Kidney (tissue), 14 donors: ENCODE data around the gene NLGN4Y. TPM values are rescaled to one million over a fixed set of nuclear protein-coding genes. Genes with fewer than 3 reads are reported as not detected.

Experiments used
- DNase-seq, 5 donors: peaks; one replicate each; pipeline ENCODE4 v3.0.0-alpha.2; 2013 to 2020
- FAIRE-seq: peaks from 2 replicates; lab custom pipeline; 2012; peaks lifted over from hg19 to GRCh38; lab: Jason Lieb, UNC
- H3K27ac ChIP-seq, 2 donors: one replicate each; pipeline ENCODE4 v1.7.0; 2013; ENCODE audit warnings: low read depth in 2 of 2, low read length in 2 of 2, inconsistent platforms in 1 of 2
- H3K27me3 ChIP-seq: one replicate; pipeline ENCODE4 v1.7.1; 2013; ENCODE audit warnings: low read length, inconsistent platforms; ENCODE audit not compliant: control insufficient read depth, insufficient read depth
- H3K36me3 ChIP-seq, 3 donors: one replicate each; pipeline versions ENCODE4 v1.7.0 to v1.7.1; 2013; ENCODE audit warnings: low read length in 3 of 3, control low read depth in 1 of 3, inconsistent platforms in 1 of 3; ENCODE audit not compliant: insufficient read depth in 3 of 3, control insufficient read depth in 2 of 3
- H3K4me1 ChIP-seq, 3 donors: one replicate each; pipeline versions ENCODE4 v1.7.0 to v1.7.1; 2013; ENCODE audit warnings: low read length in 3 of 3, inconsistent platforms in 1 of 3, low read depth in 1 of 3; ENCODE audit not compliant: control insufficient read depth in 2 of 3, insufficient read depth in 2 of 3
- H3K4me3 ChIP-seq, 3 donors: one replicate each; pipeline versions ENCODE4 v1.7.0 to v1.8.1; 2013; ENCODE audit warnings: low read length in 3 of 3, control low read depth in 1 of 3, inconsistent platforms in 1 of 3
- H3K9ac ChIP-seq, 3 donors: one replicate each; pipeline versions ENCODE4 v1.7.0 to v1.7.1; 2013; ENCODE audit warnings: low read length in 3 of 3, control low read depth in 1 of 3, inconsistent platforms in 1 of 3
- H3K9me3 ChIP-seq, 3 donors: one replicate each; pipeline versions ENCODE4 v1.7.0 to v1.7.1; 2013; ENCODE audit warnings: low read length in 3 of 3, control low read depth in 1 of 3, inconsistent platforms in 1 of 3; ENCODE audit not compliant: control insufficient read depth in 2 of 3, insufficient read depth in 1 of 3
- CTCF ChIP-seq: IDR thresholded peaks from 3 replicates; pipeline ENCODE4 v1.5.1; 2012; ENCODE audit warnings: mild to moderate bottlenecking, moderate library complexity, borderline replicate concordance; ENCODE audit not compliant: insufficient read depth; ENCODE audit errors: extremely low read depth
- intact Hi-C: fragments of 100-400 bp; cut with DNase I; formaldehyde crosslinking; loops from one replicate; pipeline ENCODE4 v1.11.1; 2022
- polyA plus RNA-seq: library from polyadenylated mRNA; stranded (reverse); fragments of 350-450 nt; fragmentation: Illumina TruSeq; extraction: RNeasy Lipid Tissue Mini Kit (QIAGEN cat#74804); gene quantifications from one replicate; pipeline ENCODE4 v1.2.3, GENCODE V29; 2014; ENCODE audit warnings: low read depth, low replicate concordance; ENCODE audit not compliant: insufficient read depth
- total RNA-seq: library from RNA; stranded (reverse); fragmentation: NEBNext Ultra II Directional; extraction: Animal tissue kit (Norgen Biotek cat#: 25700); gene quantifications from one replicate; pipeline ENCODE4 v1.2.1, GENCODE V29; 2021
- donor health status: control.
- donor health status: control.
- donor health status: control.
- donor health status: control.
- donor health status: control.
- donor health status: DM: yes; HTN: yes; CAD: no.
- donor health status: Normal renal cell carcinoma (clear cell type).

Gene NLGN4Y
- total and polyA plus RNA-seq, 2 donors from 2014 or later: 3.7 TPM; not detected in 1

GRCh38 chrY:14633718-14634117 lies 109.4 kb downstream of the NLGN4Y start:
- Histone ChIP-seq H3K9ac (no peak overlapping the region), H3K36me3 (no peaks in the 10 kb centered on the region), H3K4me1 (no peaks in the 10 kb centered on the region), H3K27ac (no peak overlapping the region), H3K9me3 (no peaks in the 10 kb centered on the region), H3K4me3 (no peak overlapping the region), H3K27me3 (no peaks in the 10 kb centered on the region)
- TF ChIP-seq CTCF: no peak
- intact Hi-C loops: no loop called here
- DNase-seq (no peak), FAIRE-seq (no peak)

- FAIRE-seq: no peak
- no peak for DNase-seq
- no peak overlapping the region for H3K9ac ChIP-seq
- H3K4me1 ChIP-seq: no peaks in the 10 kb centered on the region
- H3K4me3 ChIP-seq: no peak overlapping the region
- TF ChIP-seq CTCF: no peak
- no peak overlapping the region for H3K27ac ChIP-seq
- no peaks in the 10 kb centered on the region for H3K9me3 ChIP-seq
- intact Hi-C loops: no loop called here
- no peaks in the 10 kb centered on the region for H3K27me3 ChIP-seq
- H3K36me3 ChIP-seq: no peaks in the 10 kb centered on the region
Measured at GRCh38 chrY:14634954-14635353, 110.6 kb downstream of the NLGN4Y start.

GRCh38 chrY:14637551-14637950 lies 113.2 kb downstream of the NLGN4Y start:
- Histone ChIP-seq H3K36me3 (no peaks in the 10 kb centered on the region), H3K4me1 (no peaks in the 10 kb centered on the region), H3K9ac (no peak overlapping the region), H3K27ac (no peak overlapping the region), H3K27me3 (no peaks in the 10 kb centered on the region), H3K9me3 (no peaks in the 10 kb centered on the region), H3K4me3 (no peak overlapping the region)
- no peak for FAIRE-seq
- intact Hi-C loops: no loop called here
- no peak for DNase-seq
- no peak for TF ChIP-seq CTCF

GRCh38 chrY:14641853-14642252 lies 117.5 kb downstream of the NLGN4Y start:
- Histone ChIP-seq H3K9me3 (no peaks in the 10 kb centered on the region), H3K4me1 (no peaks in the 10 kb centered on the region), H3K27me3 (no peaks in the 10 kb centered on the region), H3K9ac (no peak overlapping the region), H3K4me3 (no peak overlapping the region), H3K36me3 (no peaks in the 10 kb centered on the region), H3K27ac (no peak overlapping the region)
- intact Hi-C loops: no loop called here
- DNase-seq (no peak), FAIRE-seq (no peak)
- no peak for TF ChIP-seq CTCF
